ENCODE data around the gene MAD1L1.

DNA sequence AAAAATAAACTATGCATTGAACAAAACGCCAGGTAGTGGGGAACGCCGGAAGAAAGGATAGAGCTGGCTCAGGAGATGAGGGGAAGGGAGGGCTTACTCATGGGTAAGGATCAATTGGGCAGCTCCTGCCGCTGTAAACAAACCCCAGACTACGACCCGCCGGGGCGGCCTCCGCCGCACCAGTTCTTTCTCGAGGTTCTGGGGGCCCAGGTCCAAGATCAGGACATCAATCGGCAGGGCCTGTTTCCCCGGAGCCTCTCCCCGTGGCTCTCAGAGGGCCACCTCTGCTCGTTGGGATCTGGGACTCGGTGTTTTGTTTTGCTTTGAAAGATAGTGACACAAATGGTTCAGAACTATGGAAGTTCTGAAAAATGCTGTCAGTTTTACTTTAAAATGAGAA is 422.2 kb downstream of the MAD1L1 start:
- TF ChIP-seq, protein P1, sequence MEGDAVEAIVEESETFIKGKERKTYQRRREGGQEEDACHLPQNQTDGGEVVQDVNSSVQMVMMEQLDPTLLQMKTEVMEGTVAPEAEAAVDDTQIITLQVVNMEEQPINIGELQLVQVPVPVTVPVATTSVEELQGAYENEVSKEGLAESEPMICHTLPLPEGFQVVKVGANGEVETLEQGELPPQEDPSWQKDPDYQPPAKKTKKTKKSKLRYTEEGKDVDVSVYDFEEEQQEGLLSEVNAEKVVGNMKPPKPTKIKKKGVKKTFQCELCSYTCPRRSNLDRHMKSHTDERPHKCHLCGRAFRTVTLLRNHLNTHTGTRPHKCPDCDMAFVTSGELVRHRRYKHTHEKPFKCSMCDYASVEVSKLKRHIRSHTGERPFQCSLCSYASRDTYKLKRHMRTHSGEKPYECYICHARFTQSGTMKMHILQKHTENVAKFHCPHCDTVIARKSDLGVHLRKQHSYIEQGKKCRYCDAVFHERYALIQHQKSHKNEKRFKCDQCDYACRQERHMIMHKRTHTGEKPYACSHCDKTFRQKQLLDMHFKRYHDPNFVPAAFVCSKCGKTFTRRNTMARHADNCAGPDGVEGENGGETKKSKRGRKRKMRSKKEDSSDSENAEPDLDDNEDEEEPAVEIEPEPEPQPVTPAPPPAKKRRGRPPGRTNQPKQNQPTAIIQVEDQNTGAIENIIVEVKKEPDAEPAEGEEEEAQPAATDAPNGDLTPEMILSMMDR (IDR thresholded peaks at IDR 0.05; ENCODE audit: low read depth, low read length, missing input control) = no peak
- TF ChIP-seq JUND (IDR thresholded peaks at IDR 0.05) (no peak), YY1 (IDR thresholded peaks at IDR 0.05) (no peak), SP1 (IDR thresholded peaks at IDR 0.05) (no peak), GABPA (IDR thresholded peaks at IDR 0.05 in 1 of 2, conservative IDR thresholded peaks at IDR 0.05 in 1 of 2) (no peak), EGR1 (IDR thresholded peaks at IDR 0.05; ENCODE audit: low read depth in 2 of 2) (no peak)
- TF ChIP-seq, protein P2, sequence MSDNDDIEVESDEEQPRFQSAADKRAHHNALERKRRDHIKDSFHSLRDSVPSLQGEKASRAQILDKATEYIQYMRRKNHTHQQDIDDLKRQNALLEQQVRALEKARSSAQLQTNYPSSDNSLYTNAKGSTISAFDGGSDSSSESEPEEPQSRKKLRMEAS (IDR thresholded peaks at IDR 0.05) = no peak
- TF ChIP-seq, protein P3, sequence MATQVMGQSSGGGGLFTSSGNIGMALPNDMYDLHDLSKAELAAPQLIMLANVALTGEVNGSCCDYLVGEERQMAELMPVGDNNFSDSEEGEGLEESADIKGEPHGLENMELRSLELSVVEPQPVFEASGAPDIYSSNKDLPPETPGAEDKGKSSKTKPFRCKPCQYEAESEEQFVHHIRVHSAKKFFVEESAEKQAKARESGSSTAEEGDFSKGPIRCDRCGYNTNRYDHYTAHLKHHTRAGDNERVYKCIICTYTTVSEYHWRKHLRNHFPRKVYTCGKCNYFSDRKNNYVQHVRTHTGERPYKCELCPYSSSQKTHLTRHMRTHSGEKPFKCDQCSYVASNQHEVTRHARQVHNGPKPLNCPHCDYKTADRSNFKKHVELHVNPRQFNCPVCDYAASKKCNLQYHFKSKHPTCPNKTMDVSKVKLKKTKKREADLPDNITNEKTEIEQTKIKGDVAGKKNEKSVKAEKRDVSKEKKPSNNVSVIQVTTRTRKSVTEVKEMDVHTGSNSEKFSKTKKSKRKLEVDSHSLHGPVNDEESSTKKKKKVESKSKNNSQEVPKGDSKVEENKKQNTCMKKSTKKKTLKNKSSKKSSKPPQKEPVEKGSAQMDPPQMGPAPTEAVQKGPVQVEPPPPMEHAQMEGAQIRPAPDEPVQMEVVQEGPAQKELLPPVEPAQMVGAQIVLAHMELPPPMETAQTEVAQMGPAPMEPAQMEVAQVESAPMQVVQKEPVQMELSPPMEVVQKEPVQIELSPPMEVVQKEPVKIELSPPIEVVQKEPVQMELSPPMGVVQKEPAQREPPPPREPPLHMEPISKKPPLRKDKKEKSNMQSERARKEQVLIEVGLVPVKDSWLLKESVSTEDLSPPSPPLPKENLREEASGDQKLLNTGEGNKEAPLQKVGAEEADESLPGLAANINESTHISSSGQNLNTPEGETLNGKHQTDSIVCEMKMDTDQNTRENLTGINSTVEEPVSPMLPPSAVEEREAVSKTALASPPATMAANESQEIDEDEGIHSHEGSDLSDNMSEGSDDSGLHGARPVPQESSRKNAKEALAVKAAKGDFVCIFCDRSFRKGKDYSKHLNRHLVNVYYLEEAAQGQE (IDR thresholded peaks at IDR 0.05) = no peak
